Coronary artery (tissue), 2 donors: ENCODE measurements around the gene HOXB2.

Experiments used
- DNase-seq: peaks from one replicate; pipeline ENCODE4 v3.0.0-alpha.2; 2017; ENCODE audit warnings: low spot score
- H3K27ac ChIP-seq, 2 donors: fragments of 200-600 bp; sonication (generic); one replicate each; pipeline ENCODE4 v1.5.1; 2016 to 2019
- H3K4me3 ChIP-seq: fragments of 200-600 bp; sonication (generic); 2 replicates; pipeline ENCODE4 v1.5.1; 2016; ENCODE audit warnings: mild to moderate bottlenecking, moderate library complexity
- TF ChIP-seq, protein P1 (sequence below): fragments of 200-600 bp; sonication (generic); IDR thresholded peaks from one replicate; pipeline ENCODE4 v1.5.1; 2019; ENCODE audit warnings: antibody characterized with exemption

The HOXB2 gene

DNA sequence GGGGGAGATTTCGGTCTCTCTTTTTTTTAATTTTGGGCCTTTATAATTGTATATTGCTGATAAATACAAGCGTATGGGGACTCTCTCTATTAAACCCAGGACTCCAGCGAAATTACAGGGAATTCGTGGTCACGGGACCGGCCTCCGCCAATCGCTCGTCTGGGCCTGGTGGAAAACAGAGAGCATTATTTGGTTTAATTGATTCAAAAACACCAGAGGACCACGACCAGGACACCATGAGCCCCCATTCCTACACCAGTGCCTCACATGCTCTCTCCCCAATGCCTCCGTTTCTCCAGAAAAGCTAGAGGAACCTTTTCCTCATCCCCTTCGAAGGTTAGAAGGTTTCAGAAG lies at the start of gene HOXB2:
Gene HOXB2, minus strand, starts transcription at position 88 of the 354 bp plus-strand sequence. CDS start 198 bp downstream, outside the sequence.
- no peak for DNase-seq
- Histone ChIP-seq H3K4me3 (peak within 1 kb of the TSS; percentile 87), H3K27ac (peak within 1 kb of the TSS; percentile 89 to 97)
- TF ChIP-seq, protein P1, sequence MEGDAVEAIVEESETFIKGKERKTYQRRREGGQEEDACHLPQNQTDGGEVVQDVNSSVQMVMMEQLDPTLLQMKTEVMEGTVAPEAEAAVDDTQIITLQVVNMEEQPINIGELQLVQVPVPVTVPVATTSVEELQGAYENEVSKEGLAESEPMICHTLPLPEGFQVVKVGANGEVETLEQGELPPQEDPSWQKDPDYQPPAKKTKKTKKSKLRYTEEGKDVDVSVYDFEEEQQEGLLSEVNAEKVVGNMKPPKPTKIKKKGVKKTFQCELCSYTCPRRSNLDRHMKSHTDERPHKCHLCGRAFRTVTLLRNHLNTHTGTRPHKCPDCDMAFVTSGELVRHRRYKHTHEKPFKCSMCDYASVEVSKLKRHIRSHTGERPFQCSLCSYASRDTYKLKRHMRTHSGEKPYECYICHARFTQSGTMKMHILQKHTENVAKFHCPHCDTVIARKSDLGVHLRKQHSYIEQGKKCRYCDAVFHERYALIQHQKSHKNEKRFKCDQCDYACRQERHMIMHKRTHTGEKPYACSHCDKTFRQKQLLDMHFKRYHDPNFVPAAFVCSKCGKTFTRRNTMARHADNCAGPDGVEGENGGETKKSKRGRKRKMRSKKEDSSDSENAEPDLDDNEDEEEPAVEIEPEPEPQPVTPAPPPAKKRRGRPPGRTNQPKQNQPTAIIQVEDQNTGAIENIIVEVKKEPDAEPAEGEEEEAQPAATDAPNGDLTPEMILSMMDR: no peak

DNA sequence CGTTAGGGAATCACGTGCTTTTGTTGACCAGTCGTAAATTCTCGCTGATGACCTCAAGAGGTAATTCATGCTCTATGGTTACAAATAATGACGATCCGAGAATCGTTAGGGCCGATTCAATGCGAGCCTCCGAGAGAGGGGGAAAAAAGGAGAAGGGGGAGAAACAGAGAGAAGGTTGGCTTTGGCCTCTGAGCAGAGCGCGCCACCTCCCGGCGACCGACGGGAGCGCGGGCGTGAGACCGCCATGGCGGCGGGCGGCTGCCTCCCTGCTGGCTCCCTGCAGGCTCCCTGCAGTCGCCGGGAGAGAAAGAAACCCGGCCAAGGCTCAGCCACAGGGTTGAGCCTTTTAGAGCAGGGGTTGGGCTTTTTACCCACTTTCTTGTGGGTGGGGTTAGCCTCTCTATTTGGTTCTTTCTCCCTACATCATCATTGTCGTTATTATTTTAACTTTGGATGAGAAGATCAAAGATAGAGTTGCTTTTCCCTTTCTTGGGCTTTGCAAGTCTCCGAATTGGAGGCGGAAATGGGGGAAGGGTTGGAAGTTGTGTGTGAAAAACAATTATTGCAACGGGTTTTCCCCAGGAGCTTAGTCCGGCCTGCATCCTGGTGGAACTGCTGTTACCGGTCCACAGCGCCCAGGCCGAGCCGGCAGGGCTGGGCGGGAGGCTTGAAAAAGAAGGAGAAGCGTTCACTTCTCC lies 49.1 kb upstream of the HOXB2 start:
- TF ChIP-seq, protein P1: peak; percentile 83

GRCh38 chr17:48593126-48593829 lies 48.4 kb upstream of the HOXB2 start, which contains the start of gene HOXB5:
Gene HOXB5 (minus strand): TSS chr17:48593779. CDS start chr17:48593682, 97 bp downstream.
- TF ChIP-seq, protein P1: no peak
- no peak for DNase-seq

More for the DNA sequence above, 49.1 kb upstream of the HOXB2 start:
- no peak for DNase-seq
- Histone ChIP-seq H3K4me3 (peak overlapping the region; percentile 60), H3K27ac (peak overlapping the region in 1 of 2 donors; percentile 41)

GRCh38 chr17:48592577-48592976 lies 47.7 kb upstream of the HOXB2 start:
- Histone ChIP-seq H3K4me3 (peak overlapping the region; percentile 60), H3K27ac (no peak overlapping the region)
- TF ChIP-seq, protein P1: no peak
- DNase-seq: no peak

More at GRCh38 chr17:48593126-48593829, 48.4 kb upstream of the HOXB2 start, which contains the start of gene HOXB5:
- Histone ChIP-seq H3K4me3 (peak within 1 kb of the TSS; percentile 60), H3K27ac (peak within 1 kb of the TSS in 1 of 2 donors; percentile 41)

DNA sequence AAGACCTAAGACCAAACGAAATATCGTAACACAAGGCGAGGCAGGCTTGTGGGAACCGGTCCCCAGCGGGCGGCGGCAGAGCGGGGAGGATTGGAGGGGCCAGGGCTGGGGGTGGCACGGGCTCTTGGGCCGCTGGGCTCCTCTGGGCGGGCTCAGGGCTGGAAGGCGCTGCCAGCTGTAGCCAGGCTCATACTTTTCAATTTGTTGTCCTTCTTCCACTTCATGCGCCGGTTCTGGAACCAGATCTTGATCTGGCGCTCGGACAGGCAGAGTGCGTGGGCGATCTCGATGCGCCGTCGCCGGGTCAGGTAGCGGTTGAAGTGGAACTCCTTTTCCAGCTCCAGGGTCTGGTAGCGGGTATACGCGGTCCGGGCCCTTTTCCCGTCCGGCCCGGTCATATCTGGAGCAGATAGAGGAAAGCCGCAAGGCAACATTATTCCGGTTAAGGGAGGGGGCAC lies 47.2 kb upstream of the HOXB2 start:
- no peak for DNase-seq
- TF ChIP-seq, protein P1: no peak
- Histone ChIP-seq H3K4me3 (peak overlapping the region; percentile 60), H3K27ac (no peak overlapping the region)

DNA sequence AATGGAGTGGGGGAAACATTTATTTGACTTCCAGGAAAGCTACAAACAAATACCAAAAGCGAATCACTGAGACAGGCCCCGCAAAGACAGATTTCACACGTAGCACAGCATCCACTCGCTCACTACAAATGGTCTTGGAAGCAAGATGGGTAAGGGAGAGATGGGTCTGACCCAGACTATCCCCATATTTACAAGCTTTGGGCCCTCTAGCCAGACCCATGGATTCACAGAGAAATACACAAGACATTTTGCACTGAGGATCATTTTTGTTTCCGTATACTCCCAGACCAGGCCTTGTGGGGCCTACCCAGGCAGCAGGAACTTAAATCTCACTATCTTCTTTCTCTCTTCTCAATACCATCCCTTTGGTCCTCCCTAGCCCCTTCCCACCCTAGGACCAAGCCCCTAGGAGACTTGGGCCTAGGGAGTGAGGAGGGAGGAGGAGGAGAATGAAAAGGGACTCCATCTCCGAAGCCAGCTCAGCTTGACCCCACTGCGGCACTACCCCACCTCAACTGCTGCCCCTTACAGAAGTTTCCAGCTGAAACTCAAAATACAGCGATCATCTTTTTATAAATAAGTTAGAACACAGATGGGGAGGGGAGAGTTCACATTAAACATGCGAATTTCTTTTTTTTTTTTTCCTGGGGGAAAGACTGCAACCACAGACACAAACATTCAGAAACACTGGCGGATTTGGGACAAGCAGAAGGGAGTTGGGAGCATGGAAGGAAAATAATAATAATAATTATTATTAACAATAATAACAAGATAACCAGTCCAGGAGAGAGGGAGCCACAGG lies 46.5 kb upstream of the HOXB2 start:
- Histone ChIP-seq H3K27ac (no peak overlapping the region), H3K4me3 (no peak overlapping the region)
- no peak for DNase-seq

More for the DNA sequence above, 46.5 kb upstream of the HOXB2 start:
- TF ChIP-seq, protein P1: no peak
